HG02678 (cell line): ENCODE measurements around the gene LSM3.

Experiments
- ATAC-seq: cut with Tn5 transposase; IDR thresholded peaks from one replicate; pipeline ENCODE4 v1.9.1; 2021; ENCODE audit warnings: mild to moderate bottlenecking, moderate library complexity; ENCODE audit not compliant: unreplicated experiment

Gene LSM3

GRCh38 chr3:14156843-14157561 lies 21.6 kb upstream of the LSM3 start:
- no peak for ATAC-seq

DNA sequence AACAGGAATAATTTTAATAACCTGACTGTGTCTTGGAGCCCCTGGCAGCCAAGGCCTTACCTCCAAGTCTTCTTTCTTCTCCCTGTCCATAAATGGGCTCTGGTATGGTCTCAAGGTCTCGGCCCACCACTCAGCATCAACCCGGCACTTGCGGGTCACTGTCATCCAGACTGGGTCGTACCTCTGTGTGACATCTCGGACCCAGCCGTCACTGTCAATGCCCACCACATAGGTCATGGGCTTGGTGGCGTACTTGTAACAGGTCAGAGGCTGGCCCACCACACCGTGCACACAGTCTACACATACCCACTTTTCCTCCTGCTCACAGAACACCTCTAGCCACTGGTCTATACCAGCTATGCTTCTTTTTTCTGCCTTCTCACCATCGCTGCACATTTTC lies 20.7 kb upstream of the LSM3 start:
- no peak for ATAC-seq

- no peak for ATAC-seq
Observed at GRCh38 chr3:14158370-14158769, 20.2 kb upstream of the LSM3 start.

DNA sequence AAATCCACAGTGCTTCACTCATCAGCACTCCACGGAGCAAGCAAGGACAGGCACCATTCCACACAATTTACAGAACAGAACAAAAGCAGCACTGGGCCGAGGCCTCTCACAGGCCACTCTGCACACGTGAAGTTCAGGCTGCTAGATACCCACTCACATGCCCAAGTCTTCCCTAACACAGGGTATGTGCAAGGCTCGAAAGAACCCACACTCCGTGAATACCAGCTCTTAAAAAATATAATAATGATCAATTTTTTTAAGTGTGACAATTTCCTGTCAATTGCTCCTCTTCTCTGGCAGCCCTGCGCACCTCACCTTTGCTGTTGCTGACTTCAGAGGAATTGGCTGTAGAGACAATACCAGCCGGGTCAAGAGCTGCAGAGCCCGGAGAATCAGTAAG lies 19.2 kb upstream of the LSM3 start:
- no peak for ATAC-seq

- no peak for ATAC-seq
Observed at GRCh38 chr3:14161282-14161681, 17.3 kb upstream of the LSM3 start.

GRCh38 chr3:14162178-14162577 lies 16.4 kb upstream of the LSM3 start:
- ATAC-seq: no peak

DNA sequence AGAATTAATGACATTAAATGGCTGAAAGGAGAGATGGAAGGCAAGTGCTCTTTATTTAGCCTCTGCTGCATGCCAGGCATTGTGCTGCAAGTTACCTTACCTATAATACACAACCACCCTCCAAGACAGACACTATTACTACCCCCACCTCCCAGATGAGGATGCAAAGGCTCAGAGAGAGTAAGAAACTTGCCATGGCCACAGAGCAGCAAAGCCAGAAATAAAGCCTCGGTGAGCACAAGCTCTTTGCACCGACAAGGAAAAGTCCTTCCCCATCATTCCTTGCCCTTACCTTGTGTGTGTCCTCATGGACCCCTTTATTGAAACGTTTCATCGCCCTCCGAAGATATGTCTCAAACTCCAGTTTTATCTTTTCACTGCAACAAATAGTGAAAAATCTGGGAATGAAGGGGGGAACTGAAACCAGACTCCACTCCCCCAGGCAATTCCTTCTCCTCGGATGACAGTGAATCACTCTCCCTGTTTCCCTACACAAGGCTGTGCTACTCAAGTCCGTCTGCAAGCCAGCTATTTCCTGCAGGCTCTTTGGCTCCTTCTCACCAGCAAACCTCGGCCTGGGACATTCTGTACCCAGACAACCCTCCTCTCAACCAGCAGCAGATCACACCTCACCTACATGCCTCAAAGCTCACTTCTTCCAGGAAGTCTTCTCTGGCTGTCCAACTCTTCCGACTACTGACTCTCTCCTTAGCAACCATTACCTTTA lies 11.6 kb upstream of the LSM3 start:
- no peak for ATAC-seq

DNA sequence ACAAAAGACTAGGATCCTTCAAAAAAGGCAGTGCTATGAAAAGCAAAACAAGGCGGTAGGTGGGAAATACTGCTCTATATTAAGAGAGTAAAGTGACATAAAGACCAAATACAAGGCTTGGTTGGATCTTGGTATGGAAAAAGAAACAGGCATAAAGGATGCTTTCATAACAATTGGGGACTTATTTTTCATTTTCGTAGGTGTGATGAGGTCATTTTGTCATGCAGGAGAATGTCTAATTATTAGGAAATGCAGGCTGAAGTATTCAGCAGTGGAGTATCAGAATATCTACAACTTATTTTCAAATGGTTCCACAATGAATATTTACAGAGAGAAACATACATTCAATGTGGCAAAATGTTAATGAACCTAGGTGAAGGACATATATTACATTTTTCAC lies 9.2 kb upstream of the LSM3 start:
- ATAC-seq: no peak

DNA sequence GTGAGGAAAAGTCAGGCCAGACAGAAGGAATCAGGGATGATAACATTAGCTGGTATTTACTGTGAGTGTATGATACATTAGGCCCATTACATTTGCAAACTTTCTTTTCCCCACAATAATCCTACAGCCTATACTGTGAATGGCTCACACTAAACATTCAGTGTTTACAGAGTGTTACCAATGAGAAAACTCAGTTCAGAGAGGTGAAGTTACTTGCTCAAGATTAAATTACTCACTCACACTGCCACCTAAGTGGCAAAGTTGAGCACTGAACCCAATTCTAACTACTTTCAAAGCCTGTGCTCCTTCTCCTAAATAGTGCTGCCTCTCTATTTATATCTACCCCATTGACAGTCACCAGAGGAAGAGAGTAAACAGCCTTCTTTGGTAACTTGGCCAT lies 8.7 kb upstream of the LSM3 start:
- ATAC-seq: no peak

GRCh38 chr3:14170531-14171159 lies 8.0 kb upstream of the LSM3 start:
- no peak for ATAC-seq

DNA sequence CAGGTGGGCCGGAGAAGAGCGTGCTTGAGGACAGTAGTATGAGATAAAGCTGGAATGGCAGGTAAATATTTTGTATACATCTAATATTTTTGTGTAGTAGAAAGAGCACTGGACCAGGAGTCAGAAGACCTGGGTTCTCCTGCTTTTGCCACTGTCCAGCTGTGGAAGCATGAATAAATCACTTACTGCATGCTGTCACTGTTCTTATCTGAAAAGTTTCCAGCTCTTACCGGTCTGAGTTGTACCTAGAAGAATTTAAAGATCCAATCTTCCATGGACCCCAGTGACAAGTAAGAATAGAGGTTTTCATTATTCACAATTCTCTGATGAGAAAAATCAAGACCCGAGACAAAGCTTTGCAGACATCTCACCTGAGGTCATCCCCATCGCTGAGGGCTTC lies 6.1 kb upstream of the LSM3 start:
- no peak for ATAC-seq

DNA sequence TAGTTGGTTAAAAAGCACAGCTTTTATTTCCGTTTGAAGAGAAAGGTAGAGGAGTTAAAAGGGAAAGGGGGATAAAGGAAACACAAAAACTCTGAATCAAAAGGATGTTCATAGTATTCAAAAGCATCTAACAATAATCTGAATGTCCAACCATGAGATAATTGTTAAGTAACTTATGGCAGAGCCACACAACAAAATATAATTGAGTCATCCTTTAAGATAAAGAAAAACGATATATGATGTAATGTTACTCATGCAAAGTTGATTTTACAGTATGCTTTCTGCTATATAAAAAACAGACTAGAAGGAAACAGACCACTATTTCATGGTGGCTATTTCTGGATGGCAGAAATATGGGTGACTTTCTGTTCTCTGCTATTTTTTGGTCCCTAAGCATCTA lies 4.1 kb upstream of the LSM3 start:
- no peak for ATAC-seq

GRCh38 chr3:14175383-14176037 lies 3.1 kb upstream of the LSM3 start:
- ATAC-seq: no peak

GRCh38 chr3:14177580-14178246 lies 904 bp upstream of the LSM3 start:
- peak; percentile 6 for ATAC-seq

DNA sequence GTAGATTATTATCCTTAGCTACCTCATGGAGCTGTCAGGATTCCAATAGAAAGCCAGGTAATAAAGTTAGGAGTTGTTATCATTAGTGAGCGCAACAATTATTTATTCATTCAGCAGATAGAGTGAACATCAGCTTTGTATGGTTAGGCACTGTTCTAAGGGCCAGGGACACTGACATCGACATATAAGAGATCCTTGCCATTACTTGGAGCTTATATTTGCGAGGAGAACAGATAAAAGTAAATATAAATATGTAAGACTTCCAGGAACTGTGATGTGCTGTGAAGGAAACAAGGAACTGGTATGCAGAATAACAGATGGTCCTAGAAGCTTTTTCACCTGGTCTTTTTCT lies 473 bp downstream of the LSM3 start:
- no peak for ATAC-seq

- ATAC-seq: no peak
Observed at GRCh38 chr3:14179795-14180194, 1.2 kb downstream of the LSM3 start.

- ATAC-seq: no peak
Observed at GRCh38 chr3:14181253-14181652, 2.6 kb downstream of the LSM3 start.

DNA sequence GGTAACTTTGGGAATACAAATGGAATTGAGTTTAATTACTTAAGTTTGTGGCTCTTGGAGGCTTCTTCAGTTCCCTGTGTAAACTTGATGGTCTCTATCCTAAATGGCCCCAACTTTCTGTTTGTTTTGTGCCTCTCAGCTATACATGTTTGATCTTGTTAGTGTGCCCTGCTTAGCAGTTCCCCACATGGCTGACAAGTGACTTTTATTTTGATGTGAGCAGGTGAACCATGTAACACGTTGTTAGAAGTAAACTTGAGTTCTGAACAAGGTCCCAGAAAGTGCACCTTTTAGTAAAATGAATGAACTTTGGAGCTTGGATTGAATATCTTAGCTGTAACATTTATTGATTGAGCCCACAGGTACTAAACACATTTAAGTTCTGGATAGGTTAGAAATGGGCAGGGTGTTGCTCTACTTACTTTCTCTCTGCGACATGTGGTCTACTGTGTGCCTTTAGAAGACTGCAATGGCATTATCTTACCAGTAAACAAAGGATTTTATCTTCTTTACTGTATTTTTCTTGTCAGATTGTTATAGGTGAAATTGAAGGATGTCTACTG lies 4.5 kb downstream of the LSM3 start:
- no peak for ATAC-seq

GRCh38 chr3:14186854-14187458 lies 8.3 kb downstream of the LSM3 start:
- no peak for ATAC-seq

DNA sequence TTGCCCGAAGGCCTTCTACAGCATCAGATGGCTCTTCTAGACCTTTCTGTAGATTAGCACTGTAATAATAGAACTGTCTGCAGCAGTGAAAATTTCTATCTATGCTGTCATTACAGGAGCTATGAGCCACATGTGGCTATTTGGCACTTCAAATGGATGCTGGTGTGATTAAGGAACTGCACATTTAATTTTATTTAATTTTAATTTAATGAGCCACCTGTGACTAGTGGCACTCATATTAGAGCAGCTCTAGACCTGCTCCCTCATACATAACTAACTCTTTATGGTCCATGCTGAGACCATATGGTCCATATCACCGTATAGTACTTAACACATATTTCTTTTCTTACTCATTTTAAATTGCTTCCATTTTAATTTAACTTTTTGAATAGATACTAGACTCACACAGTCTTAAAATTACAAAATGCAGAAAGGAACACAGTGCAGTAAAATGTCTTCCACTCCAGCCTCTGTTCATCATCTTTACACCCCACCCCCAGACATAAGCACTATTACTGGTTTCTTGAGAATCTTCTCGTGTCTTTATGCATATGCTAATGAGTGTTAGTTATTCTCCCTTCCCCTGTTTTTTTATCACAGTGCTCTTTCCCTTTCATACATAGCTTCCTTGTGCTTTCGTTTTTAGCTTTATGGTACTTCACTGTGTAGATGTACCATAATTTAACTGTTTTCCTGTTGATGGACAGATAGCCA lies 9.6 kb downstream of the LSM3 start:
- no peak for ATAC-seq
